GM23338 (cell line): ENCODE results near the gene UBXN10. TPM values are rescaled to one million over a fixed set of nuclear protein-coding genes. Genes with fewer than 3 reads are reported as not detected.
"Not testable (repeated sequence)": the region's sequence is repeated elsewhere in the genome, so short reads cannot be mapped to it uniquely, and the experiment has no call there.

Source experiments
- ATAC-seq: fragments of 200-7000 bp; cut with Tn5 transposase; 3 replicates; pipeline ENCODE4 v1.9.1; 2020
- DNase-seq: peaks from one replicate; pipeline ENCODE4 v3.0.0-alpha.2; 2015; ENCODE audit warnings: low spot score
- H2AFZ ChIP-seq: fragments of 200-600 bp; sonication (generic); 2 replicates; pipeline ENCODE4 v1.8.0; 2016; ENCODE audit warnings: antibody characterized with exemption, mild to moderate bottlenecking, moderate library complexity
- H3F3A ChIP-seq: fragments of 200-600 bp; sonication (generic); replicated peaks from 2 replicates; pipeline ENCODE4 v1.8.0; 2017; ENCODE audit warnings: antibody characterized with exemption, mixed run types, low read depth
- H3K27ac ChIP-seq: fragments of 200-600 bp; sonication (generic); 2 replicates; pipeline ENCODE4 v1.6.1; 2016; ENCODE audit warnings: low read depth
- H3K27me3 ChIP-seq: fragments of 200-600 bp; sonication (generic); 2 replicates; pipeline ENCODE4 v1.8.0; 2016; ENCODE audit warnings: mild to moderate bottlenecking, mixed run types, moderate library complexity; ENCODE audit not compliant: insufficient read depth
- H3K36me3 ChIP-seq: fragments of 200-600 bp; sonication (generic); 2 replicates; pipeline ENCODE4 v1.8.0; 2016; ENCODE audit warnings: mild to moderate bottlenecking; ENCODE audit not compliant: insufficient read depth
- H3K4me1 ChIP-seq: fragments of 200-600 bp; sonication (generic); 2 replicates; pipeline ENCODE4 v1.8.0; 2016; ENCODE audit warnings: mild to moderate bottlenecking, moderate library complexity; ENCODE audit not compliant: insufficient read depth
- H3K4me2 ChIP-seq: fragments of 200-600 bp; sonication (generic); 2 replicates; pipeline ENCODE4 v1.7.1; 2017; ENCODE audit warnings: mixed run types
- H3K4me3 ChIP-seq: fragments of 200-600 bp; sonication (generic); 2 replicates; pipeline ENCODE4 v1.6.1; 2016; ENCODE audit warnings: mixed run types
- H3K79me2 ChIP-seq: fragments of 200-600 bp; sonication (generic); replicated peaks from 2 replicates; pipeline ENCODE4 v1.8.0; 2017; ENCODE audit warnings: mild to moderate bottlenecking; ENCODE audit not compliant: insufficient read depth
- H3K9me2 ChIP-seq: fragments of 200-600 bp; sonication (generic); 2 replicates; pipeline ENCODE4 v1.8.0; 2017; ENCODE audit not compliant: insufficient read depth
- H4K20me1 ChIP-seq: fragments of 200-600 bp; sonication (generic); replicated peaks from 2 replicates; pipeline ENCODE4 v1.8.0; 2017; ENCODE audit warnings: mild to moderate bottlenecking; ENCODE audit not compliant: insufficient read depth
- H3K27ac Mint-ChIP-seq: 2 replicates; pipeline ENCODE4 v1.8.0; 2020; ENCODE audit warnings: inconsistent platforms, mild to moderate bottlenecking, moderate library complexity, mixed read lengths
- H3K27me3 Mint-ChIP-seq: 3 replicates; pipeline ENCODE4 v1.8.0; 2022; ENCODE audit warnings: low read depth, mild to moderate bottlenecking, moderate library complexity, mixed read lengths, inconsistent platforms; ENCODE audit not compliant: insufficient read depth, poor library complexity
- H3K36me3 Mint-ChIP-seq: 3 replicates; pipeline ENCODE4 v1.8.0; 2021; ENCODE audit warnings: low read depth, mild to moderate bottlenecking, inconsistent platforms, moderate library complexity, mixed read lengths
- H3K4me1 Mint-ChIP-seq: 3 replicates; pipeline ENCODE4 v1.8.0; 2020; ENCODE audit warnings: mild to moderate bottlenecking, inconsistent platforms, mixed read lengths
- H3K4me3 Mint-ChIP-seq: 3 replicates; pipeline ENCODE4 v1.8.0; 2021; ENCODE audit warnings: moderate library complexity, mild to moderate bottlenecking, inconsistent platforms, mixed read lengths
- H3K9me3 Mint-ChIP-seq: 3 replicates; pipeline ENCODE4 v1.8.0; 2020; ENCODE audit warnings: moderate library complexity, mild to moderate bottlenecking, inconsistent platforms, mixed read lengths
- CTCF ChIP-seq, 2 experiments: fragments of 200-600 bp in 1 of 2; sonication (generic) in 1 of 2; conservative IDR thresholded peaks; 2 replicates each; pipeline versions ENCODE4 v1.5.1 to v1.6.1; 2016 to 2017; ENCODE audit warnings: antibody characterized with exemption in 2 of 2, low read depth in 2 of 2, mild to moderate bottlenecking in 2 of 2, moderate library complexity in 1 of 2
- EZH2 ChIP-seq: fragments of 200-600 bp; sonication (generic); IDR thresholded peaks from one replicate; pipeline ENCODE4 v1.8.0; 2017; ENCODE audit warnings: antibody characterized with exemption, mild to moderate bottlenecking, low read depth; ENCODE audit not compliant: unreplicated experiment
- EZH2phosphoT487 ChIP-seq: fragments of 200-600 bp; sonication (generic); IDR thresholded peaks from one replicate; pipeline ENCODE4 v1.8.1; 2018; ENCODE audit warnings: antibody characterized with exemption; ENCODE audit not compliant: unreplicated experiment
- POLR2AphosphoS5 ChIP-seq: IDR thresholded peaks from 2 replicates; pipeline ENCODE4 v1.6.1; 2016; ENCODE audit warnings: antibody characterized with exemption, low read depth
- REST ChIP-seq: IDR thresholded peaks from one replicate; pipeline ENCODE4 v1.6.1; 2018; ENCODE audit warnings: antibody characterized with exemption; ENCODE audit not compliant: unreplicated experiment
- ZNF331 ChIP-seq: fragments of 250-450 bp; sonication (Bioruptor Pico); IDR thresholded peaks from 2 replicates; pipeline ENCODE4 v1.5.0; 2020; ENCODE audit warnings: low read depth, mild to moderate bottlenecking, moderate library complexity
- polyA plus RNA-seq: library from polyadenylated mRNA; unstranded; fragments of >200 nt; fragmentation: Nextera tagmentation; extraction: Ambion mirVana; gene quantifications from 2 replicates; pipeline ENCODE4 v1.2.1, GENCODE V29; 2016
- total RNA-seq: library from RNA; depleted of rRNA; stranded (reverse); fragments of >200 nt; shearing (Covaris generic); gene quantifications from 2 replicates; pipeline ENCODE4 v1.2.3, GENCODE V29; 2014

UBXN10 gene
- total and polyA plus RNA-seq, 2 experiments from 2014 or later, result 0.27 to 0.69 TPM

GRCh38 chr1:20229171-20229570 is 43.3 kb downstream of the UBXN10 start (continued):
- TF ChIP-seq EZH2, result no peak

- H3K4me3 ChIP-seq, H3F3A ChIP-seq, DNase-seq, H3K36me3 Mint-ChIP-seq, H3K9me2 ChIP-seq, H3K4me1 ChIP-seq, H3K27me3 ChIP-seq, ATAC-seq, H3K4me2 ChIP-seq, H3K27me3 Mint-ChIP-seq, H3K36me3 ChIP-seq, H4K20me1 ChIP-seq, H3K9me3 Mint-ChIP-seq, H3K79me2 ChIP-seq, H3K27ac ChIP-seq, H3K4me3 Mint-ChIP-seq, H3K27ac Mint-ChIP-seq, H2AFZ ChIP-seq: not testable (repeated sequence)
- H3K4me1 Mint-ChIP-seq, result peaks cover 21% of the 10 kb centered on the region
These were observed 46.7 kb downstream of the UBXN10 start for GRCh38 chr1:20232564-20232963.

- peaks cover 6% of the 10 kb centered on the region for H3K27me3 Mint-ChIP-seq
- Histone ChIP-seq H3K27ac (no peak overlapping the region), H3K4me2 (no peak overlapping the region), H2AFZ (no peak overlapping the region), H3K36me3 (no peaks in the 10 kb centered on the region), H3F3A (no peaks in the 10 kb centered on the region), H3K4me3 (no peak overlapping the region), H3K4me1 (no peaks in the 10 kb centered on the region), H3K79me2 (no peaks in the 10 kb centered on the region), H4K20me1 (no peaks in the 10 kb centered on the region), H3K27me3 (no peaks in the 10 kb centered on the region), H3K9me2 (no peaks in the 10 kb centered on the region)
- no peak overlapping the region for H3K27ac Mint-ChIP-seq
- H3K4me1 Mint-ChIP-seq, result peaks cover 18% of the 10 kb centered on the region
- no peaks in the 10 kb centered on the region for H3K9me3 Mint-ChIP-seq
- ATAC-seq (peak; percentile 77), DNase-seq (peak; percentile 73)
- no peak overlapping the region for H3K4me3 Mint-ChIP-seq
- TF ChIP-seq POLR2AphosphoS5 (no peak), EZH2phosphoT487 (no peak), ZNF331 (CRISPR knock-in tag) (no peak), REST (no peak), CTCF (conservative IDR thresholded peaks at IDR 0.05; ENCODE audit: low read depth in 2 of 2) (peak; percentile 51 to 56)
- no peaks in the 10 kb centered on the region for H3K36me3 Mint-ChIP-seq
These were observed 47.5 kb downstream of the UBXN10 start for GRCh38 chr1:20233394-20233793.
